ENCODE results near the gene PHOSPHO1.
A peak's percentile ranks its signal among the peaks of the same experiment; 100 is the strongest.

Gene PHOSPHO1

GRCh38 chr17:49217651-49218413, 12.8 kb downstream of the PHOSPHO1 start:
- DNase-seq = peak; percentile 83

GRCh38 chr17:49216953-49217650, 13.5 kb downstream of the PHOSPHO1 start:
- DNase-seq = no peak

- no peak for DNase-seq
Observed at GRCh38 chr17:49216482-49216881, 14.1 kb downstream of the PHOSPHO1 start.

- DNase-seq = no peak
Observed at GRCh38 chr17:49214676-49215360, 15.8 kb downstream of the PHOSPHO1 start.

- no peak for DNase-seq
Observed at GRCh38 chr17:49213847-49214246, 16.7 kb downstream of the PHOSPHO1 start.

- DNase-seq = no peak
Observed at GRCh38 chr17:49213399-49213798, 17.2 kb downstream of the PHOSPHO1 start.

- DNase-seq = peak; percentile 77
Observed at GRCh38 chr17:49210158-49211029, 20.2 kb downstream of the PHOSPHO1 start, which contains the start of the genes ABI3 and GNGT2. ABI3 (plus strand) TSS chr17:49210707; CDS start chr17:49210725, 18 bp downstream. GNGT2 (minus strand) TSS chr17:49210574; CDS start chr17:49207422, 3,152 bp downstream.

- peak; percentile 41 for DNase-seq
Observed at GRCh38 chr17:49209061-49209571, 21.5 kb downstream of the PHOSPHO1 start.

GRCh38 chr17:49204516-49204915, 26.1 kb downstream of the PHOSPHO1 start:
- no peak for DNase-seq

GRCh38 chr17:49203796-49204195, 26.8 kb downstream of the PHOSPHO1 start:
- no peak for DNase-seq

- DNase-seq = no peak
Observed at GRCh38 chr17:49201481-49201927, 29.1 kb downstream of the PHOSPHO1 start.

- DNase-seq = no peak
Observed at GRCh38 chr17:49200423-49201083, 30.0 kb downstream of the PHOSPHO1 start.

- DNase-seq = no peak
Observed at GRCh38 chr17:49198211-49198610, 32.4 kb downstream of the PHOSPHO1 start.

- peak; percentile 32 for DNase-seq
Observed at GRCh38 chr17:49197346-49197998, 33.1 kb downstream of the PHOSPHO1 start.

- DNase-seq = no peak
Observed at GRCh38 chr17:49196520-49196919, 34.1 kb downstream of the PHOSPHO1 start.

GRCh38 chr17:49195751-49196150, 34.8 kb downstream of the PHOSPHO1 start:
- no peak for DNase-seq

GRCh38 chr17:49194297-49194607, 36.3 kb downstream of the PHOSPHO1 start:
- DNase-seq = no peak

GRCh38 chr17:49193513-49194296, 36.9 kb downstream of the PHOSPHO1 start:
- peak; percentile 38 for DNase-seq

- peak; percentile 90 for DNase-seq
Observed at GRCh38 chr17:49191917-49192741, 38.5 kb downstream of the PHOSPHO1 start.

Measured in CD4-positive, alpha-beta T cell treated with Interleukin-17A for 4 hours (primary cell).